ENCODE results near the gene KIF16B.
A peak's percentile ranks its signal among the peaks of the same experiment; 100 is the strongest.

Gene KIF16B, protein sequence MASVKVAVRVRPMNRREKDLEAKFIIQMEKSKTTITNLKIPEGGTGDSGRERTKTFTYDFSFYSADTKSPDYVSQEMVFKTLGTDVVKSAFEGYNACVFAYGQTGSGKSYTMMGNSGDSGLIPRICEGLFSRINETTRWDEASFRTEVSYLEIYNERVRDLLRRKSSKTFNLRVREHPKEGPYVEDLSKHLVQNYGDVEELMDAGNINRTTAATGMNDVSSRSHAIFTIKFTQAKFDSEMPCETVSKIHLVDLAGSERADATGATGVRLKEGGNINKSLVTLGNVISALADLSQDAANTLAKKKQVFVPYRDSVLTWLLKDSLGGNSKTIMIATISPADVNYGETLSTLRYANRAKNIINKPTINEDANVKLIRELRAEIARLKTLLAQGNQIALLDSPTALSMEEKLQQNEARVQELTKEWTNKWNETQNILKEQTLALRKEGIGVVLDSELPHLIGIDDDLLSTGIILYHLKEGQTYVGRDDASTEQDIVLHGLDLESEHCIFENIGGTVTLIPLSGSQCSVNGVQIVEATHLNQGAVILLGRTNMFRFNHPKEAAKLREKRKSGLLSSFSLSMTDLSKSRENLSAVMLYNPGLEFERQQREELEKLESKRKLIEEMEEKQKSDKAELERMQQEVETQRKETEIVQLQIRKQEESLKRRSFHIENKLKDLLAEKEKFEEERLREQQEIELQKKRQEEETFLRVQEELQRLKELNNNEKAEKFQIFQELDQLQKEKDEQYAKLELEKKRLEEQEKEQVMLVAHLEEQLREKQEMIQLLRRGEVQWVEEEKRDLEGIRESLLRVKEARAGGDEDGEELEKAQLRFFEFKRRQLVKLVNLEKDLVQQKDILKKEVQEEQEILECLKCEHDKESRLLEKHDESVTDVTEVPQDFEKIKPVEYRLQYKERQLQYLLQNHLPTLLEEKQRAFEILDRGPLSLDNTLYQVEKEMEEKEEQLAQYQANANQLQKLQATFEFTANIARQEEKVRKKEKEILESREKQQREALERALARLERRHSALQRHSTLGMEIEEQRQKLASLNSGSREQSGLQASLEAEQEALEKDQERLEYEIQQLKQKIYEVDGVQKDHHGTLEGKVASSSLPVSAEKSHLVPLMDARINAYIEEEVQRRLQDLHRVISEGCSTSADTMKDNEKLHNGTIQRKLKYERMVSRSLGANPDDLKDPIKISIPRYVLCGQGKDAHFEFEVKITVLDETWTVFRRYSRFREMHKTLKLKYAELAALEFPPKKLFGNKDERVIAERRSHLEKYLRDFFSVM (N-terminal part only)

DNA sequence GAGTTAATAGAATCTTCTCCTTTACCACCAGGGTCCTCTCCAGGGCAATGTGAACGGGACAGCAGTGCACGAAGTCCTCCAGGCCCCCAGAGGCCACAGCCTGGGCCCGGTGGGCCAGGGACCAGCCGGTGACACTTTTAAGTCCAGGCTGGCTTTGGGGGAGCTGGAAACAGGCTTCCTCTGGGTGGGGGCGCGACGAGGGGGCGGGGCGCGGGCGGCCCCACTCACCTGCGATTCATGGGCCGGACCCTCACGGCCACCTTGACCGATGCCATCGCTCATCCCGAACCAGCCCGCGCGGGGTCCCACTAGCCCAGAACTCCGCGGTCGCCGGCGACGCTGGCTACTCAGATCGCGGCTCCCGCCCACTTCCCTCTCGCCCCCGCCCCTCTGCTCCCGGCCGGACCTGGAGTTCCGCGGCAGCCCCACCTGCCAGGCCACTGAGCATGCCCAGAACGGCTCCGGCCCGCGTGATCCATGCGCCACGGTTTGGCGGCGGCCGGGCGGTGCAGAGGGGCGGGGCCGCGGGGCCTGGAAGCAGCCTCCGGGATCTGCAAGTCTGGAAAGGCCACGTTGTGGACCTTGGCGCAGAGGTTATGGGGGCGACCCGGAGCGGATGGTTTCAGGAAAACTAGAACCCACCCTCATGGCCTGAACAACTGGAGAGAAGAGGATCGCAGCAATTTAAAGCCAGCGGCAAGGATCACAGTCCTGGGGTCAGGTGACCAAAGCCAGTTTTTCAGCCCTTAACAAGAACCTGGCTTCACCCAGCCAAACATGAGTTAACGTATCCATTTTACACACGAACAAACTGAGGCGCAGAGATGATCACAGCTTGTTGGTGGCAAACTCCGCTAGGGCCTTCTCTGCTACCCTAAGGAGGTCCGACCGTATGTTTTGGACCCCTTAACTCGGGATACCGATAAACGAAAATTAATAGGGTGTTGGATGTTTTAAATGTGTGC lies at the start of gene KIF16B:
TSS of gene KIF16B (minus strand) at position 448 of the 965 bp plus-strand sequence. CDS start at position 275, 173 bp downstream.
- no peaks in the 10 kb centered on the region for H3K36me3 ChIP-seq
- H3K27me3 ChIP-seq = peaks cover 26% of the 10 kb centered on the region
- H3K27ac ChIP-seq = no peak within 1 kb of the TSS
- peak within 1 kb of the TSS; percentile 57 to 73 for H3K4me3 ChIP-seq (ENCODE audit: low read depth in 1 of 2, low read length in 1 of 2)
- peaks cover 18 to 21% of the 10 kb centered on the region in 2 experiments for H3K4me1 ChIP-seq (ENCODE audit: control insufficient read depth in 1 of 2, insufficient read depth in 1 of 2, low read depth in 1 of 2, low read length in 1 of 2)
- H3K9me3 ChIP-seq = no peaks in the 10 kb centered on the region
- TF ChIP-seq, protein P1, sequence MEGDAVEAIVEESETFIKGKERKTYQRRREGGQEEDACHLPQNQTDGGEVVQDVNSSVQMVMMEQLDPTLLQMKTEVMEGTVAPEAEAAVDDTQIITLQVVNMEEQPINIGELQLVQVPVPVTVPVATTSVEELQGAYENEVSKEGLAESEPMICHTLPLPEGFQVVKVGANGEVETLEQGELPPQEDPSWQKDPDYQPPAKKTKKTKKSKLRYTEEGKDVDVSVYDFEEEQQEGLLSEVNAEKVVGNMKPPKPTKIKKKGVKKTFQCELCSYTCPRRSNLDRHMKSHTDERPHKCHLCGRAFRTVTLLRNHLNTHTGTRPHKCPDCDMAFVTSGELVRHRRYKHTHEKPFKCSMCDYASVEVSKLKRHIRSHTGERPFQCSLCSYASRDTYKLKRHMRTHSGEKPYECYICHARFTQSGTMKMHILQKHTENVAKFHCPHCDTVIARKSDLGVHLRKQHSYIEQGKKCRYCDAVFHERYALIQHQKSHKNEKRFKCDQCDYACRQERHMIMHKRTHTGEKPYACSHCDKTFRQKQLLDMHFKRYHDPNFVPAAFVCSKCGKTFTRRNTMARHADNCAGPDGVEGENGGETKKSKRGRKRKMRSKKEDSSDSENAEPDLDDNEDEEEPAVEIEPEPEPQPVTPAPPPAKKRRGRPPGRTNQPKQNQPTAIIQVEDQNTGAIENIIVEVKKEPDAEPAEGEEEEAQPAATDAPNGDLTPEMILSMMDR (IDR thresholded peaks at IDR 0.05) = no peak

DNA sequence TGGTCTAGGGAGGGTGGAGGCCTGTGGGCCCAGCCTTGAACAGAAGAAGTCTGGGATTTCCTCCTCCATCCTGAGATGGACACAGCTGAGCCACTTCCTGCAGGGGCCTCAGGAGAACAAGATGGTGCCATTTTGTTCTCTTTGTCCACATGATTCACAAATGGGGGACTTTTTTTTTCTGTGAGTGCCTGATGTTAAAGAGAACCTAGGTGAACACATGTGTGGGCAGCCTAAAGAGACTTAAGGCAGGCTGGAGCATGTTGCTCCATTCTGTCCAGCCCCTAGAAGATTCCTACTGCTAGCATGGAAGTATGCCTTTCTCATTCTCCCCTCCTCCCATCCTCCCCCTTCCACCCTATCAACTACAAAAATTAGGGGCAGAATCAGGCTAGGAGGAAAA lies 49.3 kb upstream of the KIF16B start:
- Histone ChIP-seq H3K36me3 (no peaks in the 10 kb centered on the region), H3K4me3 (ENCODE audit: low read depth in 1 of 2, low read length in 1 of 2) (no peak overlapping the region), H3K9me3 (peaks cover 1% of the 10 kb centered on the region), H3K4me1 (ENCODE audit: control insufficient read depth in 1 of 2, insufficient read depth in 1 of 2, low read depth in 1 of 2, low read length in 1 of 2) (no peaks in the 10 kb centered on the region), H3K27me3 (no peaks in the 10 kb centered on the region), H3K27ac (no peak overlapping the region)
- TF ChIP-seq, protein P1 (IDR thresholded peaks at IDR 0.05) = no peak

DNA sequence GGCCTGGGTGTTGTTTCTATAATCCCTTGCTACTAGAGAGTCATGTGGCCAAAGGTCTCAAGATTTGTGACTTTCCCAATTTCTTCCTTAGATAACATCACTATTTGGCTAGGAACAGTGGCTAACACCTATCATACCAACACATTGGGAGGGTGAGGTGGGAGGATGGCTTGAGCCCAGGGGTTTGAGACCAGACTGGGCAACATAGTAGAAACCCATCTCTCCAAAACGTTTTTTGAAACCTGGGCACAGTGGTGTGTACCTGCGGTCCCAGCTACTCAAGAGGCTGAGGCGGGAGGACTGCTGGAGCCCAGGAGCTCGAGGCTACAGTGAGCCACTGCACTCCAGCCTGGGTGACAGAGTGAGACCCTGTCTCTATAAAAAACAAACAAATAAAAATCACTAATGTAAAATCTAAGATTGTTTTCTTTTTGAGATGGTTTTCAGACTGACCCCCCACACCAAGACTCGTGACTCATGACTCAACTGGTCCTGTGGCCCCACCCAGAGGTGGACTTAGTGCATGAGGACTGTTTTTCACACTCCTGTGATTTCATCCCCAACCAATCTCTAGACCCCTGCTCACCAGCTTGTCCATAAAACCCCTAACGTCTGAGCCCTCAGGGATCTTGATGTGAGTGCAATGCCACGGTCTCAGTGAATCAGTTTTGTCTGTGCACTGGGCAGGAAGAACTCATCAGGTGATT lies 48.3 kb upstream of the KIF16B start:
- TF ChIP-seq, protein P1 (IDR thresholded peaks at IDR 0.05) = no peak
- Histone ChIP-seq H3K9me3 (peaks cover 3% of the 10 kb centered on the region), H3K27me3 (no peaks in the 10 kb centered on the region), H3K27ac (no peak overlapping the region), H3K36me3 (no peaks in the 10 kb centered on the region), H3K4me3 (ENCODE audit: low read depth in 1 of 2, low read length in 1 of 2) (no peak overlapping the region), H3K4me1 (ENCODE audit: control insufficient read depth in 1 of 2, insufficient read depth in 1 of 2, low read depth in 1 of 2, low read length in 1 of 2) (no peaks in the 10 kb centered on the region)

DNA sequence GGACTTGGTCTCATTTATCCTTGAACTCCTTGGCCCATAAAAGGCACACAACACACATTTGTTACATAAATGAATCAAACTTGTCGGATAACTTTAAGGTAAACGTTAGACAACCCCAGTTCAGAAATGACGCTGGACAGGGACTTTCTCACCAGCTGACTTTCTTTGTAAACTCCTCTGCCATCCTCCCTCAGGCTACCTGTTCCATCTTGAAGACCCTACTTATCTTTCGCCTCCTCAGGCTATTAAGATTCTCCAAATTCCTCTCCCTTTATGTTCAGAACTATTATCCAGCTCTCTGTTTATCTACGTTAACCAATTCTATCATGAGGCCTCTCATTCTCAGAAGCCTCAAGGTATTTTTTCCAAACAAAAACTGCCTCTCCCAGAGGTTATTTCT lies 47.7 kb upstream of the KIF16B start:
- TF ChIP-seq, protein P1 (IDR thresholded peaks at IDR 0.05) = no peak
- Histone ChIP-seq H3K27ac (no peak overlapping the region), H3K36me3 (no peaks in the 10 kb centered on the region), H3K27me3 (no peaks in the 10 kb centered on the region), H3K4me3 (ENCODE audit: low read depth in 1 of 2, low read length in 1 of 2) (no peak overlapping the region), H3K4me1 (ENCODE audit: control insufficient read depth in 1 of 2, insufficient read depth in 1 of 2, low read depth in 1 of 2, low read length in 1 of 2) (no peaks in the 10 kb centered on the region), H3K9me3 (peaks cover 3% of the 10 kb centered on the region)

All from neutrophil (primary cell).